Testis (tissue), 3 donors: ENCODE results near the gene SUPT3H. TPM values are rescaled to one million over a fixed set of nuclear protein-coding genes. Genes with fewer than 3 reads are reported as not detected.

ENCODE experiments used
- DNase-seq: peaks from one replicate; pipeline ENCODE4 v3.0.0-alpha.2; 2019
- H3K27ac ChIP-seq, 2 donors: fragments of 200-600 bp; sonication (generic); one replicate each; pipeline ENCODE4 v1.5.1; 2019
- H3K27me3 ChIP-seq: fragments of 200-600 bp; sonication (generic); one replicate; pipeline ENCODE4 v1.5.1; 2019
- H3K36me3 ChIP-seq: fragments of 200-600 bp; sonication (generic); one replicate; pipeline ENCODE4 v1.5.1; 2017; ENCODE audit warnings: low read depth; ENCODE audit errors: missing control alignments
- H3K4me1 ChIP-seq: fragments of 200-600 bp; sonication (generic); one replicate; pipeline ENCODE4 v1.5.1; 2019
- H3K4me3 ChIP-seq, 2 donors: fragments of 200-600 bp; sonication (generic); one replicate each; pipeline ENCODE4 v1.5.1; 2017 to 2019
- H3K9me3 ChIP-seq: fragments of 200-600 bp; sonication (generic); one replicate; pipeline ENCODE4 v1.5.1; 2017
- POLR2A ChIP-seq: fragments of 450-650 bp; IDR thresholded peaks from one replicate; pipeline ENCODE4 v1.6.1; 2017; ENCODE audit warnings: antibody characterized with exemption, mild to moderate bottlenecking, moderate library complexity
- WGBS, 2 donors: methylation state at CpG; one replicate each; pipeline ENCODE4 v1.1.5; 2018; 5-methylcytosine and 5-hydroxymethylcytosine counted together
- intact Hi-C: fragments of 100-400 bp; cut with DNase I; formaldehyde crosslinking; loops from one replicate; pipeline ENCODE4 v1.15.1; 2023; ENCODE audit warnings: low total_unique reads
- polyA plus RNA-seq: library from polyadenylated mRNA; stranded (reverse); fragments of 350-450 nt; fragmentation: Illumina TruSeq; extraction: RNeasy Lipid Tissue Mini Kit (QIAGEN cat#74804); gene quantifications from one replicate; pipeline ENCODE4 v1.2.3, GENCODE V29; 2014; ENCODE audit warnings: low read depth, low replicate concordance; ENCODE audit not compliant: insufficient read depth
- total RNA-seq, 2 donors: library from RNA; depleted of rRNA; stranded (reverse); fragments of >200 nt; gene quantifications; one replicate each; pipeline ENCODE4 v1.2.3, GENCODE V29; 2016
- TF ChIP-seq, protein P1 (sequence below), 3 experiments: fragments of 450-650 bp in 2 of 3; fragments of 200-600 bp in 1 of 3; sonication (generic) in 1 of 3; IDR thresholded peaks; one replicate each; pipeline ENCODE4 v1.5.1; 2016 to 2019; ENCODE audit warnings: antibody characterized with exemption in 3 of 3, mild to moderate bottlenecking in 2 of 3, moderate library complexity in 1 of 3

SUPT3H gene
- total and polyA plus RNA-seq, 3 donors from 2014 or later = 29.4 to 35.9 (median 30.8) TPM

DNA sequence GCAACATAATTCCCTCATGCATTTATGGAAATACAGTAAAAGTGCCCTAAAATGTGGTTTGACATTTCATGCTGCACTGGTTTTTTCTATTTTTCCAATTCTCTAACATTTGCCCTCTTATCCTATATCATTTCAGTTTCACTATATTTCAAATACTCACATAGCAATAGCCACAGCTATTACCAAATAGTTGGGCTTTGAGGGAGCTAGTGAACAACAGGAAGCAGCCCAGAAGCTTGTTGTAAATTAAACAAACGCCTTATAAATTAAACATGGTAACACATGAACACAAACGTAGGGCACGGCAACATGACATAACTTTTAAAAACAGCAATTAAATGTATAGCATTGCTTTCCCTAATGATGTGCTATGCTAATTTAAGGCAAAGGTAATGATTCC lies 521.3 kb downstream of the SUPT3H start:
- intact Hi-C loops = no loop called here
- H3K27ac ChIP-seq = no peak overlapping the region
- no peaks in the 10 kb centered on the region for H3K4me1 ChIP-seq
- 73 to 84% methylated on average over 3 of the region's 3 CpGs for WGBS, 2 donors
- no peaks in the 10 kb centered on the region for H3K27me3 ChIP-seq
- no peak for TF ChIP-seq POLR2A
- TF ChIP-seq, protein P1, sequence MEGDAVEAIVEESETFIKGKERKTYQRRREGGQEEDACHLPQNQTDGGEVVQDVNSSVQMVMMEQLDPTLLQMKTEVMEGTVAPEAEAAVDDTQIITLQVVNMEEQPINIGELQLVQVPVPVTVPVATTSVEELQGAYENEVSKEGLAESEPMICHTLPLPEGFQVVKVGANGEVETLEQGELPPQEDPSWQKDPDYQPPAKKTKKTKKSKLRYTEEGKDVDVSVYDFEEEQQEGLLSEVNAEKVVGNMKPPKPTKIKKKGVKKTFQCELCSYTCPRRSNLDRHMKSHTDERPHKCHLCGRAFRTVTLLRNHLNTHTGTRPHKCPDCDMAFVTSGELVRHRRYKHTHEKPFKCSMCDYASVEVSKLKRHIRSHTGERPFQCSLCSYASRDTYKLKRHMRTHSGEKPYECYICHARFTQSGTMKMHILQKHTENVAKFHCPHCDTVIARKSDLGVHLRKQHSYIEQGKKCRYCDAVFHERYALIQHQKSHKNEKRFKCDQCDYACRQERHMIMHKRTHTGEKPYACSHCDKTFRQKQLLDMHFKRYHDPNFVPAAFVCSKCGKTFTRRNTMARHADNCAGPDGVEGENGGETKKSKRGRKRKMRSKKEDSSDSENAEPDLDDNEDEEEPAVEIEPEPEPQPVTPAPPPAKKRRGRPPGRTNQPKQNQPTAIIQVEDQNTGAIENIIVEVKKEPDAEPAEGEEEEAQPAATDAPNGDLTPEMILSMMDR (IDR thresholded peaks at IDR 0.05) = no peak
- no peak for DNase-seq
- no peaks in the 10 kb centered on the region for H3K36me3 ChIP-seq
- H3K9me3 ChIP-seq = no peaks in the 10 kb centered on the region
- H3K4me3 ChIP-seq = no peak overlapping the region

DNA sequence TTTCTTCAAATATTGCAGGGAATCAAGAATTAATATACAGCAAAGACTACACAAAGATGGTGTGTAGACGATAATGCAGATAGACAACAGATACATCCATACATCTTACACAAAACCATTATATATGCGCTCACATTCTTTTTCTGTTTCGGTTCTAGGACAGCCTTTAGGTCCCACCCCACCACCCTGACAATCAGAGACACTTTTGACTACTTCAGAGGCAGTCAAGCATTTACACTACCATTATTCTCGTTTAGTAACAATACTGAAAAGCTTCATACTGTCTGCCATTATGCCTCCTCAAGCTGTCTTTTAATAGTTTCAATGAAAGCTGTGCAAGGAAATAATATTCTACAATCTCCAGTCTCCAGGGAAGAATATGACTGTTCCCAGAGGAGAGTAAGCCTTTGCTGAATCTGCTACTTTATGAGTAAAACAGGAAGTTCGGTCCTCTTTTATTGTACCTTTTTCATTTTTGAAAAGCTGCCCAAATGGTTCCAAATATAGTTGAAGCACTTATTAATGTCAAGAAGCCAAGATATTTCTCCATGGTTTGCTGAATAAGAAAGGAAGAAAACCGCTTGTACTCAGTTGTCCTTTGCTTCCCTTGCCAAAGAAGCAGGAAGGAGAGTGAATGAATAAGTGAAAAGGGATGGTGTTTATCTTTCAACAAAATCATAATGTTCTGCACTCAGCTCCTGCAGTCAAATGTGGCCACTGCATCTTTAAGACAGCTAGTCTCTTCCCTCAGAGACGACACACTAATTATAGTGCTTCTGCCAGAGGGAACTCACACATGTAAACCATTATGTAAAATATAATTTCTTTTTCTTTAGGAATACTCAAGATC lies 521.9 kb downstream of the SUPT3H start:
- intact Hi-C loops = no loop called here
- Histone ChIP-seq H3K36me3 (no peaks in the 10 kb centered on the region), H3K4me1 (no peaks in the 10 kb centered on the region), H3K4me3 (no peak overlapping the region), H3K27ac (no peak overlapping the region), H3K9me3 (no peaks in the 10 kb centered on the region), H3K27me3 (no peaks in the 10 kb centered on the region)
- DNase-seq = no peak
- no peak for TF ChIP-seq POLR2A
- TF ChIP-seq, protein P1 (IDR thresholded peaks at IDR 0.05) = no peak
- WGBS, 2 donors = 64 to 66% methylated on average over 7 of the region's 7 CpGs

DNA sequence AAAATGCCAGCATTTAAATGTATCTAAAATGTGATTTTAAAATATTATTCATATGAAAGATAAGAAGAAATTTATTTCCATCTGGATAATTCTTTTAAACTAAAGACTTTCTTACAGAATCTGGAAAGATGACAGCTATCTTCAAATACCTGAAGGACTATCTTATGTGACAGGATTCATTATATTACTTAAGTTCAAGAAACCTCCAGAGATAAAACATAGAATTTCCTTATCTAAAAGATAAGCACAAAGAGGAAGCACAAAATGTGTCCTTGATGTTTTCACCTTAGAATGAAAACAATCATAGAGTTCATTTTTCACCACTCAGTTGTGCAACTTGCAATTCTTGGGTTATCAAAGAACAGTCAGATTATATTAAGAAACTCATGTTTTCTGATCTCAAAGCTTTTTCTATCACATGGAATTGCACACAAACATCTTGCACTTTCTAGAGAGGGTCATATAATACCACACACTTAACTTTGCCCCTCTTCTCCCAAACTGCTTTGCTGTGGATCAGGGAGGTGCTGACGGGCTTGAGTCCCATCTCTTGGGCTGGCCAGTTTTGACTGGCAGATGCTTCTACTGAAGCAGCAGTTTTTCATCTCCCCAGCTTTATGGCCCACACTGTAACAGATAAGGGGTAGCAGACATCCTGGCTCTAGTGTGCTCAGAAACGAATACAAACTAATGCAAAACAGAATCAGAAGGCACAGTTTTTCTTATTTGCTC lies 522.9 kb downstream of the SUPT3H start:
- Histone ChIP-seq H3K4me1 (no peaks in the 10 kb centered on the region), H3K9me3 (no peaks in the 10 kb centered on the region), H3K36me3 (no peaks in the 10 kb centered on the region), H3K27ac (no peak overlapping the region), H3K4me3 (no peak overlapping the region), H3K27me3 (no peaks in the 10 kb centered on the region)
- 65 to 78% methylated on average over 2 of the region's 2 CpGs for WGBS, 2 donors
- no peak for DNase-seq
- TF ChIP-seq, protein P1 (IDR thresholded peaks at IDR 0.05) = no peak
- TF ChIP-seq POLR2A = no peak
- intact Hi-C loops = no loop called here

DNA sequence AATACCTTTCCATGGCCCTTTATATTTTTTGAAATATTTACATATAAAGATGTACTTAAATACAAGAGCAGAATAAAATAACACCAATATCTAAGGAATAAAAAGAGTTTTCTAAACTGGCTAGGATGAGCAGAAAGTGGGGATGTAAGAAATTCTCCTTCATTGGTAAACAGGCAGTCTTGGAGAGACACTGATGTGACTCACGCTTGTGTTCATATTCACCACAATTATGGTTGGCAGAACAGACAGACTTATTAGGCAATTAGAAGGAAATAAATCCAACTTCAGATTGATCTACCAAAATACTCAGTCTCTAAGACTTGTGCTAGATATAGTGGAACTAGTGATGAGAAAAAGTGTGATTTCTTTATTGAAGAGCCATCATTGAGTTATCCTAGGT lies 526.6 kb downstream of the SUPT3H start:
- Histone ChIP-seq H3K9me3 (no peaks in the 10 kb centered on the region), H3K4me1 (no peaks in the 10 kb centered on the region), H3K27ac (no peak overlapping the region), H3K36me3 (no peaks in the 10 kb centered on the region), H3K4me3 (no peak overlapping the region), H3K27me3 (no peaks in the 10 kb centered on the region)
- WGBS, 2 donors = 76 to 88% methylated on average over 1 of the region's 1 CpG
- DNase-seq = no peak
- TF ChIP-seq POLR2A = no peak
- TF ChIP-seq, protein P1 (IDR thresholded peaks at IDR 0.05) = no peak
- intact Hi-C loops = no loop called here
